Heart right ventricle (tissue), 16 donors: ENCODE measurements around the gene FAM89B. TPM values are rescaled to one million over a fixed set of nuclear protein-coding genes. Genes with fewer than 3 reads are reported as not detected.
A peak's percentile ranks its signal among the peaks of the same experiment; 100 is the strongest.

Source experiments
- ATAC-seq, 8 donors: fragments of 200-7000 bp; cut with Tn5 transposase; one replicate each; pipeline ENCODE4 v1.9.1; 2020; ENCODE audit warnings: mild to moderate bottlenecking in 8 of 8, moderate library complexity in 8 of 8, moderate number of reproducible peaks in 1 of 8
- DNase-seq, 2 donors: peaks; one replicate each; pipeline ENCODE4 v3.0.0-alpha.2; 2020
- H3K27ac ChIP-seq, 10 donors: fragments of 200-600 bp; sonication (generic) in 2 of 10; one replicate each; pipeline versions ENCODE4 v1.5.0 to v1.8.0; 2020 to 2022; ENCODE audit warnings: mild to moderate bottlenecking in 3 of 10
- H3K27me3 ChIP-seq, 7 donors: fragments of 200-600 bp; one replicate each; pipeline ENCODE4 v1.8.0; 2021 to 2022; ENCODE audit warnings: mild to moderate bottlenecking in 2 of 7
- H3K36me3 ChIP-seq, 9 donors: fragments of 200-600 bp; sonication (generic) in 1 of 9; one replicate each; pipeline versions ENCODE4 v1.5.0 to v1.8.0; 2020 to 2022; ENCODE audit warnings: mild to moderate bottlenecking in 2 of 9
- H3K4me1 ChIP-seq, 9 donors: fragments of 200-600 bp; sonication (generic) in 1 of 9; one replicate each; pipeline versions ENCODE4 v1.5.0 to v1.8.0; 2020 to 2022; ENCODE audit warnings: mild to moderate bottlenecking in 4 of 9
- H3K4me3 ChIP-seq, 10 donors: fragments of 200-600 bp; sonication (generic) in 2 of 10; one replicate each; pipeline versions ENCODE4 v1.5.0 to v1.8.0; 2020 to 2022; ENCODE audit warnings: mild to moderate bottlenecking in 7 of 10, moderate library complexity in 2 of 10
- H3K9me3 ChIP-seq, 11 donors: fragments of 200-600 bp in 10 of 11; sonication (generic) in 2 of 11; one replicate each; pipeline versions ENCODE4 v1.5.0 to v1.8.0; 2013 to 2022; ENCODE audit warnings: mild to moderate bottlenecking in 2 of 11, control low read depth in 1 of 11, moderate library complexity in 1 of 11
- CTCF ChIP-seq, 9 donors: fragments of 200-600 bp; sonication (generic) in 2 of 9; IDR thresholded peaks; one replicate each; pipeline versions ENCODE4 v1.5.0 to v1.8.0; 2021 to 2022; ENCODE audit warnings: antibody characterized with exemption in 9 of 9, mild to moderate bottlenecking in 5 of 9, moderate library complexity in 1 of 9
- WGBS, 2 donors: extraction: QIAGEN DNeasy Blood & Tissue Kit; methylation state at CpG; one replicate each; pipeline ENCODE4 v1.1.7; 2013; ENCODE audit warnings: inconsistent platforms in 1 of 2; 5-methylcytosine and 5-hydroxymethylcytosine counted together
- intact Hi-C, 10 donors: fragments of 100-400 bp; cut with DNase I; formaldehyde crosslinking; loops; one replicate each; pipeline versions ENCODE4 v1.11.1 to v1.14.2; 2022
- polyA plus RNA-seq, 2 donors: library from polyadenylated mRNA; stranded (reverse); fragments of 200-250 nt; gene quantifications; one replicate each; pipeline ENCODE4 v1.2.3, GENCODE V29; 2013
- total RNA-seq, 10 donors: library from RNA; stranded (reverse); fragmentation: NEBNext Ultra II Directional in 3 of 10; extraction: Animal tissue kit (Norgen Biotek cat#: 25700) in 3 of 10; gene quantifications; one replicate each; pipeline versions ENCODE4 v1.2.1 to v1.2.4, GENCODE V29; 2021 to 2023
- donor health status: Arrhythmogenic right ventricular cardiomyopathy.
- donor health status: ischemic (EF 13 %, LVEDD 7.1; RV severe dilation, severe dysfunction).
- donor health status: healthy with polysubstance abuse.
- donor health status: DM: no; HTN: yes; CAD: no.
- donor health status: DM: no; HTN: no; CAD: no.
- donor health status: ischemic (EF 25% LVEDD 6.9; RV normal size, moderate dysfunction).
- donor health status: ischemic (EF 25% LVEDD 5.7; RV mildly dilated, moderate dysfunction).
- donor health status: healthy.
- donor health status: DM: yes; HTN: yes; CAD: no.
- donor health status: Ischemic cardiomyopathy.
- donor health status: ischemic (EF 35%, LVEDD 5.7; RV mildly dilated, moderate dysfunction).
- donor health status: nonischemic (EF 11% LVEDD 7.7; RV severe dilation, severe dysfunction).
- donor health status: DM: yes; HTN: yes; CAD: no.
- donor health status: PGD.
- donor health status: ischemic (EF 29% LVEDD 5.4; RV normal size, mild dysfunction).
- donor health status: nonischemic (EF 23%, LVEDD 6.1; RV moderate dilation, normal function).

The FAM89B gene
- total and polyA plus RNA-seq, 12 donors, result 21.2 to 55.7 (median 33.8) TPM

- Histone ChIP-seq H3K9me3 (no peaks in the 10 kb centered on the region), H3K4me3 (no peak overlapping the region), H3K36me3 (peaks cover 0 to 49% (median 5%) of the 10 kb centered on the region in 9 donors), H3K27ac (peak overlapping the region in 5 of 10 donors; percentile 31 to 99 (median 91)), H3K4me1 (peaks cover 29 to 62% (median 38%) of the 10 kb centered on the region in 9 donors), H3K27me3 (peaks cover 0 to 8% (median 0%) of the 10 kb centered on the region in 7 donors)
- ATAC-seq, result no peak
- no peak for TF ChIP-seq CTCF (IDR thresholded peaks at IDR 0.05)
- intact Hi-C loops, result no loop called here
- 87 to 89% methylated on average over 27 of the region's 27 CpGs for WGBS, 2 donors
- no peak for DNase-seq
Measured at GRCh38 chr11:65554057-65554818, 18.1 kb upstream of the FAM89B start.

- WGBS, 2 donors, result 73 to 97% methylated on average over 4 of the region's 4 CpGs
- Histone ChIP-seq H3K9me3 (no peaks in the 10 kb centered on the region), H3K27ac (peak overlapping the region in 9 of 10 donors; percentile 28 to 99 (median 88)), H3K36me3 (peaks cover 0 to 43% (median 5%) of the 10 kb centered on the region in 9 donors), H3K4me3 (no peak overlapping the region), H3K27me3 (peaks cover 0 to 9% (median 0%) of the 10 kb centered on the region in 7 donors), H3K4me1 (peaks cover 35 to 69% (median 45%) of the 10 kb centered on the region in 9 donors)
- no peak for ATAC-seq
- TF ChIP-seq CTCF (IDR thresholded peaks at IDR 0.05), result no peak
- DNase-seq, result no peak
- intact Hi-C loops, result no loop called here
Measured at GRCh38 chr11:65554842-65555430, 17.4 kb upstream of the FAM89B start.

GRCh38 chr11:65555693-65556231 lies 16.6 kb upstream of the FAM89B start:
- intact Hi-C loops, result no loop called here
- no peak for TF ChIP-seq CTCF (IDR thresholded peaks at IDR 0.05)
- Histone ChIP-seq H3K9me3 (no peaks in the 10 kb centered on the region), H3K27ac (peak overlapping the region in 9 of 10 donors; percentile 48 to 99 (median 88)), H3K4me1 (peaks cover 38 to 77% (median 53%) of the 10 kb centered on the region in 9 donors), H3K27me3 (peaks cover 0 to 9% (median 0%) of the 10 kb centered on the region in 7 donors), H3K4me3 (peak overlapping the region in 1 of 10 donors; percentile 62), H3K36me3 (peaks cover 0 to 34% (median 5%) of the 10 kb centered on the region in 9 donors)
- DNase-seq (peak; percentile 62 to 67), ATAC-seq (peak in 6 of 8 donors; percentile 8 to 49 (median 37))
- 30 to 54% methylated on average over 6 of the region's 6 CpGs for WGBS, 2 donors

- peak overlapping the region; percentile 84 to 99 (median 94) for H3K27ac ChIP-seq
- DNase-seq (no peak), ATAC-seq (no peak)
- intact Hi-C loops, result no loop called here
- H3K36me3 ChIP-seq, result peaks cover 0 to 25% (median 0%) of the 10 kb centered on the region in 9 donors
- H3K27me3 ChIP-seq, result peaks cover 0 to 9% (median 0%) of the 10 kb centered on the region in 7 donors
- H3K4me1 ChIP-seq, result peaks cover 38 to 85% (median 57%) of the 10 kb centered on the region in 9 donors
- no peak for TF ChIP-seq CTCF (IDR thresholded peaks at IDR 0.05)
- WGBS, 2 donors, result 80 to 83% methylated on average over 12 of the region's 12 CpGs
- peak overlapping the region in 9 of 10 donors; percentile 56 to 76 (median 66) for H3K4me3 ChIP-seq
- H3K9me3 ChIP-seq, result no peaks in the 10 kb centered on the region
Measured at GRCh38 chr11:65556470-65557279, 15.7 kb upstream of the FAM89B start.
